GM21825 (cell line): ENCODE results near the gene ADIPOR2.

Experiments
- ATAC-seq: cut with Tn5 transposase; IDR thresholded peaks from one replicate; pipeline ENCODE4 v1.9.1; 2021; ENCODE audit warnings: mild to moderate bottlenecking, moderate library complexity; ENCODE audit not compliant: unreplicated experiment

Gene ADIPOR2, protein sequence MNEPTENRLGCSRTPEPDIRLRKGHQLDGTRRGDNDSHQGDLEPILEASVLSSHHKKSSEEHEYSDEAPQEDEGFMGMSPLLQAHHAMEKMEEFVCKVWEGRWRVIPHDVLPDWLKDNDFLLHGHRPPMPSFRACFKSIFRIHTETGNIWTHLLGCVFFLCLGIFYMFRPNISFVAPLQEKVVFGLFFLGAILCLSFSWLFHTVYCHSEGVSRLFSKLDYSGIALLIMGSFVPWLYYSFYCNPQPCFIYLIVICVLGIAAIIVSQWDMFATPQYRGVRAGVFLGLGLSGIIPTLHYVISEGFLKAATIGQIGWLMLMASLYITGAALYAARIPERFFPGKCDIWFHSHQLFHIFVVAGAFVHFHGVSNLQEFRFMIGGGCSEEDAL

DNA sequence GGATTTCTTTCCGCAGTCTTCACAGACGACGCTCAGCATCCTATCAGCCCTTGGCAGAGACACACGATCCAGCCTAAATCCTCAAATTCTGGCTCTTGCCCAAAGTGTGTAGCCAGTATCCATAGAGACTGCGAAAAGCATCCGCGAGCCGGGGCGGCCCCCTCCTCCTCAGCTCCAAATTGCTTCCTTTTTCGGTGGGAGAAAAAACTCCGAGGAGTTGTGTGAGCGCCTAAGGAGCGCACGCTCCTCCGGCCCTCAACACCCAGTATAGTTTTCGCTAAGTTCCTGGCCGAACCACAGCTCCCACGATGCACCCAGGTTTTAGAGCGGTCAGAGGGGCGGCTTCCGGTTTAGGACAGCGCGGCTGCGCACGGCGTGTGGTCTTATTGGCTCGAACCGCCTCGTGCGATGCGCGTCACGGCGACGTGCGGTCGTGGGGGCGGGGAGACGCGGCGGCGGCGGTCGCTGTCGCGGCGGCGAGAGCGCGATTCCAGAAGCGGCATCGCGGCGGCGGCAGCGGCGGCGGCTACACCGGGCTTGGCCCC lies at the start of gene ADIPOR2:
ADIPOR2 (plus strand) TSS at position 493 of the 545 bp plus-strand sequence. CDS start 63,274 bp downstream, outside the sequence.
- ATAC-seq = peak; percentile 89

DNA sequence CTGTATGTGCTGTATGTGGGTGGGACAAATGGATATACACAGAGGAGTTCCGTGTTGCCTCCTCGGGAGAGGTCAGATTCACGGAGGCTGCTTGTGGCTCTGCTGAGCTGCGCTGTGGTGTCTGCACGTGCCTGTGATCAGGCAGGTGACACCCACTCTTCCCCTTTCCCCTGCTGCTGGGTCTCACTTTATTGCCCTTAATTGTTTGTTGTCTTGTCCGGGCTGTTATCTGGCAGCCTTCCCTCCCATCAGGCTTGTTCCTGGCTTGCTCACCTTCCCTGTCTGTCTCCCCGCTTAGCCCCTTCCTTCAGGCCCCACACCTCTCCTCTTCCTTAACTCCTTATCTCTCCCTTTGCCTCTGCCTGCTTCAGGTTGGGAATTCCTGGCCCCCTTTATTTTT lies 48.4 kb upstream of the ADIPOR2 start:
- ATAC-seq = no peak

DNA sequence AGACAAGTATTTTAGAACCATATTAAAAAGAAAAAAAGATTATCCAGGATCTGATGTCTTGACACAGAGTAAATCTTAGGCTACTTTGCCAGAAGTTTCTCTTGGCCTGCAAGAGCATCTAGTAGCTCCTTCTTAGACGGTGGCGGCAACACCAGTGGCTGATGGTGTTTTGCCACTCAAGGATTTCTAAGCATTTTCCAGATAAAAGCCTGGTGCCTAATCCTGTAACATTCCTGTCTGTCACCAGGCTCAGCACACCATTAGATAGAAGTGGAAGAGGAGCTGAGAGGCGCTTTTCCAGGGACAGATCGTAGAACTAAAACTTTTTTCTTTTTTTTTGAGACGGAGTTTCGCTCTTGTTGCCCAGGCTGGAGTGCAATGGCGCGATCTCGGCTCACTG lies 47.8 kb upstream of the ADIPOR2 start:
- ATAC-seq = no peak

DNA sequence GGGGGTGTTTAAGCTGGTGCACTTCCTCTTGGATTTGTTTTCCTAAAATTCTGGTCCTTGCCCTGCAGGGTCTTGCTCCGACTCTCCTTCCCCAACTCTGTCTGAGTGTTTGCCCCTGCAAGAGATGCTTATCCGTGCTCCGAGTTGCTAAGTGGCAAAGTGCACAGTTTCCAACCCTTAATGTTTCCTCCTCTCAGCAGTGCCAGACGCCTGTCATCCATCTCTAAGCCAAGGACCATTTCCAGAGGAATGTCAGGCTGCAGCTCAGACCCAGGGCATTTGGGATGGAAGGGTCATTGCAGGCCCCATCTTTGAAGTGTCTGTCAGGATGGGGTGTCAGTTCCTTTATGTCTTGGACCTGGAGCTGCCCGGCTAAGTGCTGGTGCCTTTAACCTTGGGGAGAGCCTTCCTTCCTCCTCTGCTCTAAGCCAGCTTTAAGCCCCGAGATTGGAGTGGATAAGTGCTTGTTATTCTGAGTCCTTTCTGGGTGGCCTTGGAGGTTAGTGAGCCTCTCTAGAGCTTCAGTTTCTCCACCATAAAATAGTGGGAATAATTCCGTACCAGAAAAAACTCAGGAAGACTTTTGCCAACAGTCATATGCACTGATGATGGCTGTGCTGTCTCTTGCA lies 46.9 kb upstream of the ADIPOR2 start:
- no peak for ATAC-seq

DNA sequence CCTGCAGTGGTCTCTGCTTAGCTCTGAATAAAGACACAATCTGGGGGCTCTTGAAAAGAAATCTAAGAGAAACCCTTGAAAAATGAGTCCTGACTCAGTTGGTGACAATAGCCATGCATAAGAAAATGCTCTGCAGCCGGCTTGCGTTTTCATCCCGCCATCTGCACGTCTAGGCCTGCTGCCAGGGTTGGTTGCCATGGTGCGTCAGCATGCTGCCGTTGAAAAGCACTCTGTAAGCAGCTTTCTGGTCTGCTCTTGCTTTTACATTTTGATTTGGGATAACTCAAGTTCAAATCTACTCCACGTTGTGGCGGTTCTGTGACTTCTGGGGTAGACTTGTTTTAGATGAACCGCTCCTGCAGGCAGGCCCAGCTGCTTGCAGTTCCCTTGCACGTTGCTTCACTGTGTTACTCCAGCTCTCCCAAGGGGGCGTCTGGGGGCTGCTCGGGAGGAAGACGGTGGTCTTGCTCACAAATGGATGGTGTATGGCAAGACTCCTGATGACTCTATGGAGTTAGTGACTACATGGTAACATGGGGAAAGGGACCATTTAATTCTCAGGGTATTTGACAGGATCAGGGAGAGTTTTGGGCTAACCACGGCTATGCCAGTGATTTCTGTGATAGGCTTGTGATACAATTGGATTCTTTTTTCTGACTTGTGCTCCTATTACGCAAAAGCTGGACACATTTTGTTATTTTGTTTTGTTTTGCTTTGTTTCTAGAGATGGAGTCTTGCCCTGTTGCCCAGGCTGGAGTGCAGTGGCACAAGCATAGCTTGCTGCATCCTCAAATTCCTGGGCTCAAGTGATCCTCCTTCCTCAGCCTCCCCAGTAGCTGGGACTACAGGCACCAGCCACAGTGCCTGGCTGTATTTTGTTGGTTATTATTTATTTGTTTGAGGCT lies 46.1 kb upstream of the ADIPOR2 start:
- no peak for ATAC-seq

DNA sequence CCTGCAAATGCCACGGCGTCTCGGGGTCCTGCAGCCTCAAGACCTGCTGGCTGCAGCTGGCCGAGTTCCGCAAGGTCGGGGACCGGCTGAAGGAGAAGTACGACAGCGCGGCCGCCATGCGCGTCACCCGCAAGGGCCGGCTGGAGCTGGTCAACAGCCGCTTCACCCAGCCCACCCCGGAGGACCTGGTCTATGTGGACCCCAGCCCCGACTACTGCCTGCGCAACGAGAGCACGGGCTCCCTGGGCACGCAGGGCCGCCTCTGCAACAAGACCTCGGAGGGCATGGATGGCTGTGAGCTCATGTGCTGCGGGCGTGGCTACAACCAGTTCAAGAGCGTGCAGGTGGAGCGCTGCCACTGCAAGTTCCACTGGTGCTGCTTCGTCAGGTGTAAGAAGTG lies 45.1 kb upstream of the ADIPOR2 start:
- no peak for ATAC-seq

DNA sequence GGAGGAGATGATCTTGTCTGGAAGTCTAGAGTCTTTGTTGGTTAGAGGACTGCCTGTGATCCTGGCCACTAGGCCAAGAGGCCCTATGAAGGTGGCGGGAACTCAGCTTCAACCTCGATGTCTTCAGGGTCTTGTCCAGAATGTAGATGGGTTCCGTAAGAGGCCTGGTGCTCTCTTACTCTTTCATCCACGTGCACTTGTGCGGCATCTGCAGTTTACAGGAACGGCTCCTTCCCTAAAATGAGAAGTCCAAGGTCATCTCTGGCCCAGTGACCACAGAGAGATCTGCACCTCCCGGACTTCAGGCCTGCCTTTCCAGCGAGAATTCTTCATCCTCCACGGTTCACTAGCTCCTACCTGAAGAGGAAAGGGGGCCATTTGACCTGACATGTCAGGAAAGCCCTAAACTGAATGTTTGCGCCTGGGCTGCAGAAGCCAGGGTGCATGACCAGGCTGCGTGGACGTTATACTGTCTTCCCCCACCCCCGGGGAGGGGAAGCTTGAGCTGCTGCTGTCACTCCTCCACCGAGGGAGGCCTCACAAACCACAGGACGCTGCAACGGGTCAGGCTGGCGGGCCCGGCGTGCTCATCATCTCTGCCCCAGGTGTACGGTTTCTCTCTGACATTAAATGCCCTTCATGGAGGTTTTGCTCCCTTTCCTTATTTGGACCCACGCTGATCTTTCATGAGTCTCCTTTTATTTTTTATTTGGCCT lies 44.1 kb upstream of the ADIPOR2 start:
- ATAC-seq = no peak

DNA sequence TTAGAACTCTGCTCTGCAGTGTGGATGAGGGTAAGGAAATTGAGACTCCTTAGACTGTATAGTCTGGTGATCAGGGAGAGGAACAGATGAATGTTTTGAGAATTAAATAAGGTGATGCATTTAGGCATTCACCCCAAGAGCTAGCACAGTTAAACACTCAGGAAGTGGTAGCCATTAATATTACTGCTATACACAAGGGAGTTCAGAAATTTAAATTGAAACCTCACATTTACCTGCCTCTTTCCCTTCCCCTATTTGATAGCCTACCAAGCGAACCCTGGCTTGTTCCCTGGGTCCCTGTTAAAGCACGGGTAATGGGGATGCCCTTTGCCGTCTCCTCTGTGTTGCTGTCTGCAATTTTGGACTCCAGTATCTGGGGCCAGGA lies 43.6 kb upstream of the ADIPOR2 start:
- ATAC-seq = no peak

DNA sequence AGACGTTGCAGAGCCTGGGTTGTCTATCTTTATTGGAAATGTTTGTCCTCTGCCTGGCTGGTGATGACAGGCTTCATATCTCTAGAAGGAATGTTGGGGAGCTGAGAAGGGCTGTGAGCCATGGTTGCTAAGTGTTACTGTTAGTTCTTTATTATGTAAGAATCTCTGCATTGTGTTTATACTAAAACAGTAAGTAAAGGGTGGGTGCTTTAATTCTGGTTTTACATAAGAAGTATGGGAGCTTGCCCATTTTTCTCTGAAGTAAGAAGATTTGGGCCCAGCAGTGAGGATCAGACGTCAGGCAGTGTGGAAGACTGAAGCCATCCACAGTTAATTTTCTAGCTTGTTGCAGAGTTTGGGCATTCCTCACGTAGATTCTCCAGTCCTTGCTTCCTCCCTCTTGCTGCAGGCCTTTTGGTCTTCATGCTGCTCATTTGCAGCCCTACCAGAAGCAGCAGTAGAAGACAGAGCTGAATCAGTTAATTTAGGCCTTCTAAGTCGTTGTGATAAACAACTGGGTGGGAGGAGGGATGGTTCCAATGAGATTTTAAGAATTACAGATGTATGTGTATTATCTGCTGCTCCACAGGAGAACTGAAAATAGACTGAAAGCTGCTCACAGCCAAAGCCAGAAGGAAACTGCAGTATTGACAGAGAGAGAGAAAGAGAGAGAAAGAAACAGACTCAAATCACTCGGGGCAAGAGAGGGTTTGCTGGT lies 40.5 kb upstream of the ADIPOR2 start:
- no peak for ATAC-seq

DNA sequence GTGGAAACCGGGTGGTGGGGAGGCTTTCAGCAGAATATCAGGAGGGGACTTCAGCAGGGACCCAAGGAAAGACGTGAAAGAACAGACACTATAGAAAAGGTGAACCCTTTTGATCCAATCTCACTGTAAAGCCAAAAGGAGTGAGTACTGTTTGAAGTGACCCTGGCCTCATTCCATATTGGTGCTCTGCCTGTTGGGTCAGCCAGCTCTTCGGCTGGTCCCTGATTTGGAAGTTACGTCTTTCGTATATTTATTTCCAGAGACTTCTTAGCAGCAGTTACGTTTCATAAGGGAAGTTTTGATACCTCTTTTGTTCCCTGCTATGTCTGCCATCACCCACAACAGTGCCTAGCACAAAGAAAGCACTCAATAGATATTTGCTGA lies 39.9 kb upstream of the ADIPOR2 start:
- ATAC-seq = no peak

DNA sequence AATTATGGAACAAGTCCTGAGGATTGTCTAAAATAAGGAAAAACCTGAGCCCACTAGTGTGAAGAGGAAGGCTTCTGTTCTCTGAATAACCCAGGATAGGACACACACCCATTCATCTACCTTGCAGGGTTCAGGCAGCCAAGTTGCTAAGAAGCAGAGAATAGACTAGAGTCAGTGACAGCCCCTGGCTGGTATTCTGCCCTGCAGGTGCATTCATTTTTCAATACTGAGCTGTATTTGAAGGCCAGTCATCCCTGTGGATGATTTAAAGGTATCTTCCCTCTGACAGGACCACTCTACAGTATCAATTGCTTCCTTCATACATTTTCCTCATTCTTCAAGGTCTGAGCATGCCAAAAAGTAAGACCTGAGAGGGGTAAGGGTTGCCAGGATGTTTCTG lies 38.9 kb upstream of the ADIPOR2 start:
- no peak for ATAC-seq

DNA sequence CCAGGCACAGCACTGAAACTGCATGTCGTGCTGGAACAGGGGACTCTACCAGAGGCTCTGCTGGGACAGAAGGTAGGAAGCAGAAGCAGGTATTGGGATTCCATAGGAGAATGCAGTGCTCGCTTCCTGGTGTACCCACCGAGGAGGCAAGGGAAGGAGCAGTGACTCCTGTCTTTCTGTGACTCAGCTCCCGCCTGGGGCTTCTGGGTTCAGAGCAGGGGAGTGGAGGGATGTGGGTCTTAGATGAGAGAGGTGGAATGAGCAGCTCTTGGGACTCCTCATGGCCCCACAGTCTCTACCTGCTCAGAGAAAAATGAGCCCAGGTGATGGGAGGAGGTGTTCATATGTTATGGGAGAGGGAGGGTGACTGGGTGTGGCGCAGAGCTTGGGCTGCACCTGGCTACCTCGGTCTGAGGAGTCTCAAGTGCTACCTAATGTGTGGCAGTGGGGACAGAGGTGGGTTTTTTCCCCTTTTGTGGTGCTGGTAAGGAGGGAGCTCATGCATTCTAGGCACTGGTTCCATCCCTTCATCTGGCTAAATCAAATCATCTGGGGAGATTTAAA lies 35.6 kb upstream of the ADIPOR2 start:
- ATAC-seq = no peak

DNA sequence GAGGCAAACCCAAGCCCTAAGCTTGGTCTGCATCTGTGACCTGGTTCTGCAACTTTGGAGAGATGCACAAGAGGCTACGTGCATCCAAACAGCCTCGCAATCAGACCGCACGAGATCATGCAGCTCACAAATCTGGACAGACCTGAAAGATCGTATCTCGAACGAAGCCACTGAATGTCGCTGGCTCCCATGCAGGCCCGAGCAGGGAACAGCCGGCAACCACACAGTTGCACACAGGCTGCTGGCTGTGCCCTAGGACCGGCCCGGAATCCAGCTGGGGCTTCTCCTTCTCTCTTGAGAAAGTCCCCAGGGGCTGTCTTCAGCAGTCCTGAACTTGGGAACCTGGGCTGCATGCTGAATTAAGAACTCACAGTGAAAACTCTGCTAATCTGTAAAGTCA lies 34.0 kb upstream of the ADIPOR2 start:
- no peak for ATAC-seq

DNA sequence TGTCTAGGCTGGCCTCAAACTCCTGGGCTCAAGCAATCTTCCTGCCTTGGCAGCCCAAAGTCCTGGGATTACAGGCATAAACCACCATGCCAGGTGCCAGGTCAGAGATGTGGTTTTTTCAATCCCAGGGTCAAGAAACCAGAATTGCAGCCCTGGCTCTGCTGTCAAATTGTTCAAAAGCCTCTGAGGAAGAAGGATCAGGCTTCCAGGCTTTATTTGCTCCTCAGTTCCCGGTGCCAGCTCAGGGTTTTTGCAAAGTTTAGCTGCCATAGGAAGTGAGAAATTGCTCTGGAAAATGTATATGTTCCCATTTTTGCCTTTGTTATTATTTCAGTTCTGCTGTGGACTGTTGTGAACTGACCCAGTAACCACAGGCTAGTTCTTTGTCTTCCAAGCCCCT lies 33.2 kb upstream of the ADIPOR2 start:
- no peak for ATAC-seq

DNA sequence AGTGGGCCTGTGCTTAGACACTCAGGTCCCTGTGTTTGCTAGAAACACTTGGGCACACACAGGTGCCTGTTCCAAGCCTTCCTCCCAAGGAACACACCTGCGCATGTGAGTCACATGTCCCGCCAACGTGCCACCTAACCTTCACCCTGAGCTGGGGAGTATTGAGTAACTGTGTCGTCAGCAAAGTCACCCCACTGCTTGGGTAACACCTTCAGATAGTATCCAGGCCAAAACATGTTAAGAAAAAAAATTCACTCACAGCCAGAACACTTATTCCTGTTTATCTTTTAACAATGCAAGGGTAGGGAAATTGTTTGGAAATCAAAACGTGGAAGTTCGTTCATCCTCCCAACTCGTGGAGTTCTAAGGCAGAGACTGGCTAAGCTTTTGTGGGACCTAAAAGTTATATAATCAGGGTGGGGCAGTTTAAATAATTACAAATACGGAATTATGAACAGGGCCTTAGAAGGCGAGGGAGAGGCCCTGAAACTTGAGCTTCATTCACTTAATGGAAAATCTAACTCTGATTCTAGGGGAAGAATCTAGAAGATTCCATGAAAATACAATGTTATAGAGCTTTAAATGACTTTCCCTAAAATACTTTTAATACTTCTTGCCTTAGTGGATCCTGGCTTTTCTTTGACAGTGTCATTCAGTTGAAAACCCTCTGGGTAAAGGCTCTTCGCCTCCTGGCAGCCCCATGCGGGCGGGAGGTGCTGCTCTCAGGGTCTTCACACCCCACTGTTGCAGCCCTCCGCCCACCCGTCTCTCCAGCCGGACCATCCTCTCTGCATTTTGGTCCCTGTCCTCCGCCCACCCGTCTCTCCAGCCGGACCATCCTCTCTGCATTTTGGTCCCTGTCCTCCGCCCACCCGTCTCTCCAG lies 30.3 kb upstream of the ADIPOR2 start:
- no peak for ATAC-seq

DNA sequence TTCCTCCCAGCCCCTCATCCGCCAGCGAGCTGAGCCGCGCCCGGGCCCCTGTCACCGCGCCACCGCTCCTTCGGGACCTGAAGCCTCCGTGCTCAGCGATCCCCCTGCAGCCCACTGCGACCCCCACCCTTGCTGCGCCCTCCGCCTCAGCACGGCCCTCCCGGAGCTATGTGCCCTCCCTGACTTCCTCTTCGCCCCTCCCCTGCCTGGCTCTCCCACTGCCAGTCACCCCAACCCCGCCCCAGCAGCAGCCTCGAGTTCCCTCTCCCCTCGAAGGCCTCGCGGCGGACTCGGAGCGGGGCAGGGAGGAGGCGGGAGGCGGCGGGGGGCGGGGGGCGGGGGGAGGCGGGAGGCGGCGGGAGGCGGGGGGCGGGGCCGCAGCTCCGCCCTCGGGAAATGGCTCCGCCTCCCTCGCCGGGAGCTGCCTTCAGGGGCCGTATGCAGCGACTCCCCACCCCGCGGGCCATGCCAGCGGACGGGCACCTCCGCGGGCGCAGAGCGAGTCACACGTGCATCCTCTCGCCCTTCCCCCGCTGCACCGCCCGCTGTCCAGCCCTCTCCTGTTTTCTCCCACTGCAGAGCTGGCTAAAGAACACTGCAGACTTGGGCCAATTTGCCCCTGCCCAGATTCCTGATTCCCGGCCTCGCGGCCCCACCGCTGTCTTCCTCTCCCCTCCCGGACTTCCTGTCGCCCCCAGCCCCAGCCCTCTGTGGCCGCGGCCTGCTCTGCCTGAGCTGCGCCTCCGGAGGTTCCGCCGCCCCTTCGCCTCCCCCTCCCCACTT lies 29.1 kb upstream of the ADIPOR2 start:
- peak; percentile 79 for ATAC-seq

DNA sequence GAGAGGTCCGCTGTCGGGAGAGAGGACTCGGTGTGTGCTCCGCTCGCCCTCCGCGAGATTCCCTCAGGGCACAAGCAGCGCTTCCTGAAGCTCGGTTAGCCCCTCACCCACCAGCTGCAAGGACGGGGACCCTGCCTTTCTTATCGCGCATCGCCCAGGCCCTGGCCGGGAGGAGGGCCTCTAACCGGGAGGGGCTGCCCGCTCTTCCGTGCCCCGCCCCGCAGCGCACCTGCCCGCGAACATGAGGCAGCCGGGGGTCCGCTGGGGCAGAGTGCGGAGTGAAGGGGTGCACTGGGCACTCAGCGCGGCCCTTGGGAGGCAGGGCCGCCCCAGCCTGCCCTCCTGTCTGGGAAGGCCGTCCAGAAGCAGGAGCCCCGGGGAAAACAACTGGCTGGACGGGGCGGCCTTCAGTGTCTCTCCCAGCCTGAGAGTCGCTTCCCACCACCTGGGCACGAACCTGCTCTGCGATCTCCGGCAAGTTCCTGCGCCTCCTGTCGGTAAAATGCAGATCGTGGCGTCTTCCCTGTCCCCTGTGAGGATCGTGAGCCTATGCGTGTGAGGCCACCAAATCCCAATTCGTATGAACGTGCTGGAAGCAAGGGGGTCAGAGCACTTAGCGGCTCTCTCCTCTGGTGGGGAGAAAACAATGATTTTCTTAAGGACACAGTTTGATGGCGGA lies 28.0 kb upstream of the ADIPOR2 start:
- no peak for ATAC-seq
